Keratinocyte (primary cell): ENCODE results near the gene G6PC1. TPM values are rescaled to one million over a fixed set of nuclear protein-coding genes. Genes with fewer than 3 reads are reported as not detected.

Experiments
- DNase-seq: peaks from one replicate; pipeline ENCODE4 v3.0.0-alpha.2; 2011; ENCODE audit warnings: low read depth, missing footprints, low spot score
- FAIRE-seq: peaks from 2 replicates; lab custom pipeline; 2011; peaks lifted over from hg19 to GRCh38; lab: Jason Lieb, UNC
- H2AFZ ChIP-seq: 2 replicates; pipeline ENCODE4 v1.6.0; 2012; ENCODE audit warnings: low read length, control low read depth, inconsistent platforms; ENCODE audit not compliant: control insufficient read depth
- H3K27ac ChIP-seq: 2 replicates; pipeline ENCODE4 v1.5.1; 2011; ENCODE audit warnings: low read length; ENCODE audit not compliant: control insufficient read depth, insufficient read depth
- H3K27me3 ChIP-seq: 3 replicates; pipeline ENCODE4 v1.6.0; 2011; ENCODE audit warnings: low read length; ENCODE audit not compliant: control insufficient read depth, insufficient read depth; ENCODE audit errors: extremely low read depth
- H3K36me3 ChIP-seq, 2 experiments: 2 replicates in 1 of 2; 3 replicates in 1 of 2; pipeline ENCODE4 v1.5.1; 2011; ENCODE audit warnings: low read length in 2 of 2, mild to moderate bottlenecking in 1 of 2; ENCODE audit not compliant: control insufficient read depth in 2 of 2, insufficient read depth in 2 of 2; ENCODE audit errors: extremely low read depth in 1 of 2
- H3K4me1 ChIP-seq: 3 replicates; pipeline ENCODE4 v1.5.1; 2011; ENCODE audit warnings: low read length; ENCODE audit not compliant: control insufficient read depth, insufficient read depth; ENCODE audit errors: extremely low read depth
- H3K4me2 ChIP-seq: 3 replicates; pipeline ENCODE4 v1.6.0; 2011; ENCODE audit warnings: low read depth, low read length; ENCODE audit not compliant: control insufficient read depth, insufficient read depth; ENCODE audit errors: extremely low read depth
- H3K4me3 ChIP-seq, 3 experiments: fragments of 200-600 bp in 1 of 3; sonication (generic) in 1 of 3; 2 replicates in 2 of 3; 3 replicates in 1 of 3; pipeline ENCODE4 v1.5.1; 2011 to 2016; ENCODE audit warnings: low read length in 3 of 3, mild to moderate bottlenecking in 3 of 3, control low read depth in 2 of 3, inconsistent platforms in 1 of 3, low read depth in 1 of 3, mixed read lengths in 1 of 3, mixed run types in 1 of 3, moderate library complexity in 1 of 3; ENCODE audit not compliant: control insufficient read depth in 2 of 3, insufficient read depth in 2 of 3; ENCODE audit errors: extremely low read depth in 1 of 3
- H3K79me2 ChIP-seq: 2 replicates; pipeline ENCODE4 v1.6.0; 2012; ENCODE audit warnings: low read length; ENCODE audit not compliant: control insufficient read depth, insufficient read depth
- H3K9ac ChIP-seq: 3 replicates; pipeline ENCODE4 v1.6.0; 2011; ENCODE audit warnings: low read length; ENCODE audit not compliant: control insufficient read depth, insufficient read depth; ENCODE audit errors: extremely low read depth
- H3K9me1 ChIP-seq: 3 replicates; pipeline ENCODE4 v1.6.0; 2011; ENCODE audit warnings: low read length; ENCODE audit not compliant: control insufficient read depth, insufficient read depth; ENCODE audit errors: extremely low read depth
- H3K9me3 ChIP-seq: 2 replicates; pipeline ENCODE4 v1.5.1; 2012; ENCODE audit warnings: low read depth, low read length; ENCODE audit not compliant: control insufficient read depth
- H4K20me1 ChIP-seq: 3 replicates; pipeline ENCODE4 v1.6.0; 2011; ENCODE audit warnings: low read length; ENCODE audit not compliant: control insufficient read depth, insufficient read depth; ENCODE audit errors: extremely low read depth
- CTCF ChIP-seq, 3 experiments: IDR thresholded peaks in 1 of 3; conservative IDR thresholded peaks in 1 of 3; optimal IDR thresholded peaks in 1 of 3; 2 replicates in 2 of 3; 3 replicates in 1 of 3; pipeline versions ENCODE3 to v1.5.1; 2011; ENCODE audit warnings: low read length in 3 of 3, mild to moderate bottlenecking in 3 of 3, moderate library complexity in 2 of 3, control low read depth in 1 of 3, inconsistent platforms in 1 of 3; ENCODE audit not compliant: insufficient read depth in 2 of 3; ENCODE audit errors: extremely low read depth in 1 of 3
- EZH2 ChIP-seq: IDR thresholded peaks from one replicate; pipeline ENCODE4 v1.6.1; 2012; ENCODE audit warnings: inconsistent platforms, mild to moderate bottlenecking, low read length, moderate library complexity
- dilution Hi-C: fragments of 300-500 bp; cut with MboI; formaldehyde crosslinking; loops from one replicate; pipeline ENCODE4 v1.7.0; 2020; ENCODE audit warnings: low sequenced_read_pairs; ENCODE audit not compliant: extremely low pct_ligation_motif_present
- polyA plus RNA-seq, 5 experiments: library from polyadenylated mRNA; depleted of rRNA in 3 of 5; stranded (reverse) in 3 of 5; stranded (forward) in 1 of 5; unstranded in 1 of 5; fragments of >200 nt; gene quantifications; 1 replicate in 1 of 5; 2 replicates in 3 of 5; 3 replicates in 1 of 5; pipeline versions ENCODE4 v1.2.1 to v1.2.3, GENCODE V29; 2011 to 2012; ENCODE audit warnings: missing spikeins in 2 of 5, low read depth in 1 of 5, low replicate concordance in 1 of 5

Gene G6PC1
- polyA plus RNA-seq, 1 donor (not counting 4 experiments of a cell fraction or from before 2014, with no cell fraction given), result not detected

- no peak overlapping the region for H3K27ac ChIP-seq
- H3K9me1 ChIP-seq, result no peaks in the 10 kb centered on the region
- H3K4me1 ChIP-seq, result no peaks in the 10 kb centered on the region
- no peak for DNase-seq
- no peaks in the 10 kb centered on the region for H3K36me3 ChIP-seq
- no peaks in the 10 kb centered on the region for H3K27me3 ChIP-seq
- dilution Hi-C loops, result no loop called here
- no peak overlapping the region for H3K9ac ChIP-seq
- TF ChIP-seq CTCF (optimal IDR thresholded peaks at IDR 0.05 in 1 of 3, IDR thresholded peaks at IDR 0.05 in 1 of 3, conservative IDR thresholded peaks at IDR 0.05 in 1 of 3; ENCODE audit: extremely low read depth in 1 of 3, insufficient read depth in 2 of 3, low read length in 3 of 3) (no peak), EZH2 (no peak)
- no peaks in the 10 kb centered on the region for H4K20me1 ChIP-seq
- no peak overlapping the region for H3K4me2 ChIP-seq
- H2AFZ ChIP-seq, result no peak overlapping the region
- H3K79me2 ChIP-seq, result no peaks in the 10 kb centered on the region
- H3K4me3 ChIP-seq, result no peak overlapping the region
- H3K9me3 ChIP-seq, result no peaks in the 10 kb centered on the region
- no peak for FAIRE-seq
Measured at GRCh38 chr17:42920106-42920900, 19.7 kb downstream of the G6PC1 start.

GRCh38 chr17:42920922-42921321 lies 20.3 kb downstream of the G6PC1 start:
- Histone ChIP-seq H2AFZ (no peak overlapping the region), H3K9me3 (no peaks in the 10 kb centered on the region), H3K9ac (no peak overlapping the region), H3K27me3 (no peaks in the 10 kb centered on the region), H3K9me1 (no peaks in the 10 kb centered on the region), H3K4me2 (no peak overlapping the region), H3K4me3 (no peak overlapping the region), H3K27ac (no peak overlapping the region), H3K79me2 (no peaks in the 10 kb centered on the region), H3K4me1 (no peaks in the 10 kb centered on the region), H4K20me1 (no peaks in the 10 kb centered on the region), H3K36me3 (no peaks in the 10 kb centered on the region)
- no peak for FAIRE-seq
- dilution Hi-C loops, result no loop called here
- no peak for DNase-seq
- TF ChIP-seq EZH2 (no peak), CTCF (optimal IDR thresholded peaks at IDR 0.05 in 1 of 3, IDR thresholded peaks at IDR 0.05 in 1 of 3, conservative IDR thresholded peaks at IDR 0.05 in 1 of 3; ENCODE audit: extremely low read depth in 1 of 3, insufficient read depth in 2 of 3, low read length in 3 of 3) (no peak)
